Transverse colon (tissue), 4 donors: ENCODE results near the gene SULT1C2. TPM values are rescaled to one million over a fixed set of nuclear protein-coding genes. Genes with fewer than 3 reads are reported as not detected.

Experiments used
- DNase-seq: peaks from one replicate; pipeline ENCODE4 v3.0.0-alpha.2; 2019
- H3K27ac ChIP-seq, 4 donors: fragments of 200-600 bp; sonication (generic); 2 replicates each; pipeline ENCODE4 v1.5.1; 2016 to 2018; ENCODE audit warnings: inconsistent platforms in 4 of 4
- H3K27me3 ChIP-seq: fragments of 200-600 bp; sonication (generic); 2 replicates; pipeline ENCODE4 v1.5.1; 2017; ENCODE audit warnings: inconsistent platforms
- H3K36me3 ChIP-seq, 4 donors: fragments of 200-600 bp; sonication (generic); 2 replicates each; pipeline ENCODE4 v1.5.1; 2017 to 2019; ENCODE audit warnings: inconsistent platforms in 4 of 4
- H3K4me1 ChIP-seq, 4 donors: fragments of 200-600 bp; sonication (generic); 2 replicates each; pipeline ENCODE4 v1.5.1; 2017 to 2020; ENCODE audit warnings: inconsistent platforms in 4 of 4
- H3K4me3 ChIP-seq, 4 donors: fragments of 200-600 bp; sonication (generic); 1 replicate in 1 of 4; 2 replicates in 3 of 4; pipeline versions ENCODE4 v1.5.1 to v1.6.1; 2017 to 2019; ENCODE audit warnings: inconsistent platforms in 4 of 4
- H3K9me3 ChIP-seq, 2 donors: fragments of 200-600 bp; sonication (generic); 2 replicates each; pipeline ENCODE4 v1.5.1; 2017 to 2019; ENCODE audit warnings: inconsistent platforms in 2 of 2
- EP300 ChIP-seq: sonication (generic); formaldehyde crosslinking; IDR thresholded peaks from one replicate; pipeline ENCODE4 v1.6.1; 2017; ENCODE audit warnings: antibody characterized with exemption, low read depth
- POLR2A ChIP-seq: fragments of 450-650 bp; IDR thresholded peaks from one replicate; pipeline ENCODE4 v1.6.1; 2016; ENCODE audit warnings: antibody characterized with exemption, mild to moderate bottlenecking, moderate library complexity
- POLR2AphosphoS5 ChIP-seq, 3 donors: sonication (generic); formaldehyde crosslinking; IDR thresholded peaks; one replicate each; pipeline ENCODE4 v1.6.1; 2016; ENCODE audit warnings: antibody characterized with exemption in 3 of 3
- WGBS, 2 donors: methylation state at CpG; one replicate each; pipeline ENCODE4 v1.1.5; 2018; ENCODE audit warnings: low coverage in 1 of 2; 5-methylcytosine and 5-hydroxymethylcytosine counted together
- in situ Hi-C, 4 donors: fragments of 200-750 bp; cut with MboI; loops; one replicate each; pipeline versions ENCODE4 v1.15.0 to v1.15.1; 2017; ENCODE audit warnings: low sequenced_read_pairs in 3 of 4, low pct_ligation_motif_present in 1 of 4, low pct_unique_long_range_greater_than_20kb in 1 of 4
- intact Hi-C: fragments of 100-400 bp; cut with DNase I; formaldehyde crosslinking; loops from one replicate; pipeline ENCODE4 v1.15.1; 2023; ENCODE audit warnings: low total_unique reads
- total RNA-seq, 4 donors: library from RNA; depleted of rRNA; stranded (reverse); fragments of >200 nt; gene quantifications; one replicate each; pipeline ENCODE4 v1.1.0, GENCODE V29; 2016
- TF ChIP-seq, protein P1 (sequence below), 5 experiments: fragments of 200-600 bp in 3 of 5; fragments of 450-650 bp in 2 of 5; sonication (generic) in 3 of 5; IDR thresholded peaks; 1 replicate in 2 of 5; 2 replicates in 3 of 5; pipeline ENCODE4 v1.5.1; 2016 to 2017; ENCODE audit warnings: antibody characterized with exemption in 5 of 5, inconsistent platforms in 3 of 5, mild to moderate bottlenecking in 2 of 5, moderate library complexity in 1 of 5

SULT1C2 gene
- not detected for total RNA-seq

DNA sequence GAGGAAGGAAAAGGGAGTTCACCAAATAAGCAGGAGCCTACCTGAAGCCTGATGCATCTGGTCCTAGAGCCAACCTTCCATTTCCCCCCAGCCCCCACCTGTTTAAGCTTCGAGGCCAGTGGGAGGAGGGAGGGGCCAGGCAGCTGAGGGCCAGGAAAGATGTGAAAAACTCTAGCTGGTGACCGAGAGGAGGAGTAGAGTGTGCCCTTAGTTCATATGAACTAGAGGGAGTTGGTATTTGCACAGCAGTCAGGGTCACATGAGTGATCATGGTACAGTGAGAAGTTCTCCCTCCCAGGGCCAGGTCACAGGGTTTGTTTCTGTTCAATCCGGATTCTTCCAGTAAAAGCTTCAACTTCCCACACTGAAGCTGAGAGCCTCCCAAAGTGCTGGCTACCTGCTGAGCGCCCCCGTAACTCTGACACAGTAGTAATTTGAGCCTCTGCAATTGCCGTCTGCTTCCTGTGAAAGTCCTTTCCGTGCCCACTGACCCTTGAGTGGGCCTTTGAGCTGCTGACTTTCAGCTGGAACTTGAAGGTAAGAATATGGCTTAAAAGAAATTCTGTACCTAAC is at the start of gene SULT1C2:
TSS of gene SULT1C2 (plus strand) at position 362 of the 573 bp plus-strand sequence. CDS start 4,773 bp downstream, outside the sequence.
- no peak within 1 kb of the TSS for H3K4me3 ChIP-seq
- no peaks in the 10 kb centered on the region for H3K9me3 ChIP-seq
- TF ChIP-seq EP300 (no peak), POLR2AphosphoS5 (IDR thresholded peaks at IDR 0.05) (no peak), POLR2A (no peak)
- TF ChIP-seq, protein P1, sequence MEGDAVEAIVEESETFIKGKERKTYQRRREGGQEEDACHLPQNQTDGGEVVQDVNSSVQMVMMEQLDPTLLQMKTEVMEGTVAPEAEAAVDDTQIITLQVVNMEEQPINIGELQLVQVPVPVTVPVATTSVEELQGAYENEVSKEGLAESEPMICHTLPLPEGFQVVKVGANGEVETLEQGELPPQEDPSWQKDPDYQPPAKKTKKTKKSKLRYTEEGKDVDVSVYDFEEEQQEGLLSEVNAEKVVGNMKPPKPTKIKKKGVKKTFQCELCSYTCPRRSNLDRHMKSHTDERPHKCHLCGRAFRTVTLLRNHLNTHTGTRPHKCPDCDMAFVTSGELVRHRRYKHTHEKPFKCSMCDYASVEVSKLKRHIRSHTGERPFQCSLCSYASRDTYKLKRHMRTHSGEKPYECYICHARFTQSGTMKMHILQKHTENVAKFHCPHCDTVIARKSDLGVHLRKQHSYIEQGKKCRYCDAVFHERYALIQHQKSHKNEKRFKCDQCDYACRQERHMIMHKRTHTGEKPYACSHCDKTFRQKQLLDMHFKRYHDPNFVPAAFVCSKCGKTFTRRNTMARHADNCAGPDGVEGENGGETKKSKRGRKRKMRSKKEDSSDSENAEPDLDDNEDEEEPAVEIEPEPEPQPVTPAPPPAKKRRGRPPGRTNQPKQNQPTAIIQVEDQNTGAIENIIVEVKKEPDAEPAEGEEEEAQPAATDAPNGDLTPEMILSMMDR (IDR thresholded peaks at IDR 0.05), result no peak
- in situ Hi-C loops, result no loop called here
- no peak within 1 kb of the TSS for H3K27ac ChIP-seq
- H3K4me1 ChIP-seq, result peaks cover 0 to 5% (median 0%) of the 10 kb centered on the region in 4 donors
- WGBS, 2 donors, result 46% methylated on average over 7 of the region's 7 CpGs; no CpG with 5 or more reads in 1 of the 2 donors
- H3K27me3 ChIP-seq, result no peaks in the 10 kb centered on the region
- intact Hi-C loops, result no loop called here
- no peak for DNase-seq
- no peaks in the 10 kb centered on the region for H3K36me3 ChIP-seq

GRCh38 chr2:108239786-108240185 is 48.9 kb upstream of the SULT1C2 start, which contains the start of gene SULT1C3:
TSS of gene SULT1C3 (plus strand) at chr2:108239968. CDS start at chr2:108247195, 7,227 bp downstream.
- no peak within 1 kb of the TSS for H3K4me3 ChIP-seq
- in situ Hi-C loops (no loop called here), intact Hi-C loops (no loop called here)
- H3K36me3 ChIP-seq, result no peaks in the 10 kb centered on the region
- WGBS, 2 donors, result 35% methylated on average over 2 of the region's 2 CpGs; no CpG with 5 or more reads in 1 of the 2 donors
- H3K27ac ChIP-seq, result peak within 1 kb of the TSS in 1 of 4 donors; percentile 44
- H3K9me3 ChIP-seq, result peaks cover 0 to 6% of the 10 kb centered on the region in 2 donors
- H3K27me3 ChIP-seq, result no peaks in the 10 kb centered on the region
- TF ChIP-seq POLR2A (no peak), POLR2AphosphoS5 (IDR thresholded peaks at IDR 0.05) (no peak), EP300 (no peak)
- TF ChIP-seq, protein P1 (IDR thresholded peaks at IDR 0.05), result no peak
- H3K4me1 ChIP-seq, result no peaks in the 10 kb centered on the region
- DNase-seq, result peak; percentile 42

DNA sequence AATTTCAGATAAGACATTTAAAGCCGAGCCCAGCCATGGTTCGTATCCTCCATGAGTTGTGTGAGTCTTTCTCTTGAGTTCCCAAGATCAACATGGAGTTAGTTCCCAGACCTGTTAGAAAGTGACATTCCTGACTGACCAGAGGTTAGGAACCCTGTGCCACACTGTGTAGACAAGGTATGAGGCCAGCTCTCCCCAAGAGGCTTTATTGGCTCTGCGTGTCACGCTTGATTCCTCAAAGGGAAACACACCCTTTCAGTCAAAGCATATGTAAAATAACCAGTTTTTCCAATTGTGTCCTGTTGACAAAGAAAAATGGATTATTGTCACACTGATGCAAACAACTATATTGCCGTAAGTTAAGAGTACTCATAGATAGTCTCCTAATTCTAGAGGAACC is 47.7 kb upstream of the SULT1C2 start:
- no peak for DNase-seq
- Histone ChIP-seq H3K4me3 (no peak overlapping the region), H3K4me1 (no peaks in the 10 kb centered on the region), H3K36me3 (no peaks in the 10 kb centered on the region), H3K9me3 (peaks cover 0 to 14% of the 10 kb centered on the region in 2 donors), H3K27me3 (no peaks in the 10 kb centered on the region), H3K27ac (no peak overlapping the region)
- in situ Hi-C loops, result no loop called here
- TF ChIP-seq POLR2A, result no peak
- no peak for TF ChIP-seq EP300
- TF ChIP-seq, protein P1 (IDR thresholded peaks at IDR 0.05), result no peak
- TF ChIP-seq POLR2AphosphoS5 (IDR thresholded peaks at IDR 0.05), result no peak
- WGBS, 2 donors, result 91 to 93% methylated on average over 2 to 5 of the region's 5 CpGs
- intact Hi-C loops, result no loop called here

GRCh38 chr2:108243566-108243965 is 45.1 kb upstream of the SULT1C2 start:
- Histone ChIP-seq H3K4me3 (no peak overlapping the region), H3K9me3 (peaks cover 0 to 9% of the 10 kb centered on the region in 2 donors), H3K27me3 (no peaks in the 10 kb centered on the region), H3K36me3 (no peaks in the 10 kb centered on the region), H3K4me1 (no peaks in the 10 kb centered on the region), H3K27ac (no peak overlapping the region)
- no peak for DNase-seq
- intact Hi-C loops, result no loop called here
- no peak for TF ChIP-seq POLR2A
- TF ChIP-seq POLR2AphosphoS5 (IDR thresholded peaks at IDR 0.05), result no peak
- no peak for TF ChIP-seq EP300
- TF ChIP-seq, protein P1 (IDR thresholded peaks at IDR 0.05), result no peak
- 40 to 68% methylated on average over 1 of the region's 1 CpG for WGBS, 2 donors
- in situ Hi-C loops, result no loop called here
